Parathyroid adenoma (tissue), 2 donors: ENCODE measurements around the gene IL23R.

Experiments used
- H2AFZ ChIP-seq: fragments of 300-600 bp; sonication (generic); one replicate; pipeline ENCODE4 v1.7.0; 2017; ENCODE audit warnings: antibody characterized with exemption, mild to moderate bottlenecking
- H3K27ac ChIP-seq: fragments of 300-600 bp; sonication (generic); one replicate; pipeline ENCODE4 v1.7.0; 2017
- H3K27me3 ChIP-seq: fragments of 300-600 bp; sonication (generic); one replicate; pipeline ENCODE4 v1.7.0; 2017; ENCODE audit warnings: low read length; ENCODE audit not compliant: control insufficient read depth, insufficient read depth
- H3K36me3 ChIP-seq: fragments of 300-600 bp; sonication (generic); one replicate; pipeline ENCODE4 v1.7.0; 2017; ENCODE audit warnings: low read length; ENCODE audit not compliant: control insufficient read depth, insufficient read depth
- H3K4me1 ChIP-seq: fragments of 300-600 bp; sonication (generic); one replicate; pipeline ENCODE4 v1.7.0; 2017; ENCODE audit warnings: control low read depth
- H3K4me2 ChIP-seq: fragments of 300-600 bp; sonication (generic); one replicate; pipeline ENCODE4 v1.7.0; 2017; ENCODE audit warnings: low read length
- H3K4me3 ChIP-seq: fragments of 300-600 bp; sonication (generic); one replicate; pipeline ENCODE4 v1.7.0; 2017; ENCODE audit warnings: low read depth, low read length
- H3K79me2 ChIP-seq: fragments of 300-600 bp; sonication (generic); one replicate; pipeline ENCODE4 v1.7.0; 2017; ENCODE audit warnings: control low read depth
- H3K9ac ChIP-seq: fragments of 300-600 bp; sonication (generic); one replicate; pipeline ENCODE4 v1.7.0; 2017; ENCODE audit warnings: mild to moderate bottlenecking
- H3K9me3 ChIP-seq: fragments of 300-600 bp; sonication (generic); one replicate; pipeline ENCODE4 v1.7.0; 2017; ENCODE audit warnings: low read length; ENCODE audit not compliant: control insufficient read depth
- TF ChIP-seq, protein P1 (sequence below): fragments of 300-600 bp; sonication (generic); IDR thresholded peaks from one replicate; pipeline ENCODE4 v1.7.0; 2017; ENCODE audit warnings: antibody characterized with exemption, mild to moderate bottlenecking
- donor health status: primary hyperparathyroidism.

IL23R gene

DNA sequence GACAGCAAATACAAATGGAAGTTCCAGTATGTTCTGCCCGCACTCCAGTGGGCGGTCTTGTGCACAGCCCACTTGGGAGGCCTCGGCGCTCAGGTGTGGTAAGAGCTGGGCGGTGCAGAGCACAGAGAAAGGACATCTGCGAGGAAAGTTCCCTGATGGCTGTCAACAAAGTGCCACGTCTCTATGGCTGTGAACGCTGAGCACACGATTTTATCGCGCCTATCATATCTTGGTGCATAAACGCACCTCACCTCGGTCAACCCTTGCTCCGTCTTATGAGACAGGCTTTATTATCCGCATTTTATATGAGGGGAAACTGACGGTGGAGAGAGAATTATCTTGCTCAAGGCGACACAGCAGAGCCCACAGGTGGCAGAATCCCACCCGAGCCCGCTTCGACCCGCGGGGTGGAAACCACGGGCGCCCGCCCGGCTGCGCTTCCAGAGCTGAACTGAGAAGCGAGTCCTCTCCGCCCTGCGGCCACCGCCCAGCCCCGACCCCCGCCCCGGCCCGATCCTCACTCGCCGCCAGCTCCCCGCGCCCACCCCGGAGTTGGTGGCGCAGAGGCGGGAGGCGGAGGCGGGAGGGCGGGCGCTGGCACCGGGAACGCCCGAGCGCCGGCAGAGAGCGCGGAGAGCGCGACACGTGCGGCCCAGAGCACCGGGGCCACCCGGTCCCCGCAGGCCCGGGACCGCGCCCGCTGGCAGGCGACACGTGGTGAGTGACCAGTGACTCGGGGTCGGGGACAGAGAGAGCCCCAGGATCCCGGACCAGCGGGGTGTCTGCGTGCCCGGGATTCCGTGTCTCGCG, 141.2 kb downstream of the IL23R start, which contains the start of gene IL12RB2:
TSS of gene IL12RB2 (plus strand) at position 623 of the 810 bp plus-strand sequence. CDS start 12,496 bp downstream, outside the sequence.
- H3K4me2 ChIP-seq = peak within 1 kb of the TSS; percentile 74
- peak within 1 kb of the TSS; percentile 74 for H2AFZ ChIP-seq
- H3K4me1 ChIP-seq = no peaks in the 10 kb centered on the region
- H3K9me3 ChIP-seq = no peaks in the 10 kb centered on the region
- TF ChIP-seq, protein P1, sequence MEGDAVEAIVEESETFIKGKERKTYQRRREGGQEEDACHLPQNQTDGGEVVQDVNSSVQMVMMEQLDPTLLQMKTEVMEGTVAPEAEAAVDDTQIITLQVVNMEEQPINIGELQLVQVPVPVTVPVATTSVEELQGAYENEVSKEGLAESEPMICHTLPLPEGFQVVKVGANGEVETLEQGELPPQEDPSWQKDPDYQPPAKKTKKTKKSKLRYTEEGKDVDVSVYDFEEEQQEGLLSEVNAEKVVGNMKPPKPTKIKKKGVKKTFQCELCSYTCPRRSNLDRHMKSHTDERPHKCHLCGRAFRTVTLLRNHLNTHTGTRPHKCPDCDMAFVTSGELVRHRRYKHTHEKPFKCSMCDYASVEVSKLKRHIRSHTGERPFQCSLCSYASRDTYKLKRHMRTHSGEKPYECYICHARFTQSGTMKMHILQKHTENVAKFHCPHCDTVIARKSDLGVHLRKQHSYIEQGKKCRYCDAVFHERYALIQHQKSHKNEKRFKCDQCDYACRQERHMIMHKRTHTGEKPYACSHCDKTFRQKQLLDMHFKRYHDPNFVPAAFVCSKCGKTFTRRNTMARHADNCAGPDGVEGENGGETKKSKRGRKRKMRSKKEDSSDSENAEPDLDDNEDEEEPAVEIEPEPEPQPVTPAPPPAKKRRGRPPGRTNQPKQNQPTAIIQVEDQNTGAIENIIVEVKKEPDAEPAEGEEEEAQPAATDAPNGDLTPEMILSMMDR = no peak
- peak within 1 kb of the TSS; percentile 53 for H3K4me3 ChIP-seq
- H3K79me2 ChIP-seq = no peaks in the 10 kb centered on the region
- no peak within 1 kb of the TSS for H3K9ac ChIP-seq
- H3K36me3 ChIP-seq = no peaks in the 10 kb centered on the region
- H3K27me3 ChIP-seq = no peaks in the 10 kb centered on the region
- H3K27ac ChIP-seq = no peak within 1 kb of the TSS

DNA sequence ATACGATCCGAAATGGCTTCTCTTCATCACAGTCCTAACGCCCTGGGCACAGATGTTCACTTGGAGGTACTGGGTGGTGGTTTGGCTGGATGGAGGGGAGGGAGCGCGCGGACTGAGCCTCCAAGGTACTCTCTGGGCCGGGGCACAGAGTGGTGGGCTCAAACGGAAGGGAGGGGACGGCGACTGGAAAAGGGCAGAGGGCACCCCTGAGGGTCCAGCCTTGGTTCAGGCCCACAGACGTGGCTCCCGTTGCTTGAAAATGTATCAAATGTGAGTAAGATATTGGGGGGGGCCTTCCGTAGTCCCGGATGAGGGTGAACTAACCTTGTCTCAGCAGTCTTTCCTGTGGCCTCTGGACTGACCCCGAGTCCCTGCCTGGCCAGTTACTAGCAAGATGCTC, 141.9 kb downstream of the IL23R start:
- no peak overlapping the region for H3K27ac ChIP-seq
- TF ChIP-seq, protein P1 = no peak

More for the DNA sequence above, 141.9 kb downstream of the IL23R start:
- Histone ChIP-seq H3K36me3 (no peaks in the 10 kb centered on the region), H3K4me1 (no peaks in the 10 kb centered on the region), H3K79me2 (no peaks in the 10 kb centered on the region), H3K4me3 (no peak overlapping the region), H2AFZ (peak overlapping the region; percentile 74), H3K27me3 (no peaks in the 10 kb centered on the region), H3K9me3 (no peaks in the 10 kb centered on the region), H3K4me2 (peak overlapping the region; percentile 56), H3K9ac (no peak overlapping the region)
